NCI-H1930 (cell line): ENCODE data around the gene DTHD1.

ENCODE experiments used
- DNase-seq, 2 experiments: peaks; one replicate each; lab custom pipeline; 2025; lab: John Stamatoyannopoulos, UW

Gene DTHD1

DNA sequence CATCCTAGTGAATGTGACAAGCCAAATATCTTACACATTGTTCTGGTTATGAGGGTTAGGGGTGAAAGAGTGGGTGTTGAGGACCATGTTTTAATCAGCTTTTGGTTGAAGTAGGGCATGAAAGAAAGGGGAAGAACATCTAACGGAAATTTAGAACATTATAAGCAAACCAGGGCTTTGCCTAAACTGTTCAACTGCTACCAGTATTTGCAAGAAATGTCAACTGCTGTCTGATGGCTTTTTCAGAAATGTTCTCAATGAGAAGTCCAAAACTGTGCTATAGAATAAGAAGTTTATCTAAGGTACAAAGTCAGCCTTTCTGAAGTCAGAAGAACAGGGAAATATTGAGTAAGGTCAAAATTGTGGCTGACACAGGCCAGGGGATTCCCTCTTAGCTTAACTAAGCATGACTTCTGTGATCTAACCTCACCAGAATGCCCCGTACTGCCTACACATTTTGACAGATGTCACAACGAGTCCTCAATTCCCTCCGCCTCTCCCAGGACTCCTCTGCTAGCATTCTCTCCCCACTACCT, 67.1 kb downstream of the DTHD1 start:
- DNase-seq = no peak

DNA sequence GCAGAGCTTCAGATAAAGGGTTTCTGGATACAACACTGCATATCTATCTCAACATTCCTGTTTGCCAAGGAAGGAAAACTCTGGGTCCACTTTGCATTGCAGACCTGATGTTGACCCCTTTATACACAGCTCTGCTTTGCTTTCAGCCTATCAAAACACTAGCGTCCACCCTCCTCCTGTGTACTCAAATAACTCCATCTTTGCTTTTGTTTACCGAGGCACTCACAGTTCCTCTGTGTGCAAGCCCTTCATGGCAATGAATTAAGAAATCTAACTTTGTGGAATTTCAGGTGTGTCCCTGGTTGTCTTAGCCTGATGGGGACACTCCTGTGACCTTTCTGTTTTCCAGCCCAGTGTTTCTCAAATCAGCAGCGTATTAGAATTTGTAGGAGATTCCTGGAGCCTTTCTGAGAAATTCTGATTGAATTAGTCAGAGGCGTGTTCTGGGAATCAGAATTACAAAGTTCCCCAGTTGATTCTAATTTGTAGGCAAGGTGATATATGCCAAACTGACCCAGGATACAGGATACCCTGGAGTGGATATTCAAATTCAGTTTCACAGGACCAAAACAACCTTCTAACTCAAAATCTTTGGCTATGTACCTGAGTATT, 68.6 kb downstream of the DTHD1 start:
- DNase-seq = no peak

DNA sequence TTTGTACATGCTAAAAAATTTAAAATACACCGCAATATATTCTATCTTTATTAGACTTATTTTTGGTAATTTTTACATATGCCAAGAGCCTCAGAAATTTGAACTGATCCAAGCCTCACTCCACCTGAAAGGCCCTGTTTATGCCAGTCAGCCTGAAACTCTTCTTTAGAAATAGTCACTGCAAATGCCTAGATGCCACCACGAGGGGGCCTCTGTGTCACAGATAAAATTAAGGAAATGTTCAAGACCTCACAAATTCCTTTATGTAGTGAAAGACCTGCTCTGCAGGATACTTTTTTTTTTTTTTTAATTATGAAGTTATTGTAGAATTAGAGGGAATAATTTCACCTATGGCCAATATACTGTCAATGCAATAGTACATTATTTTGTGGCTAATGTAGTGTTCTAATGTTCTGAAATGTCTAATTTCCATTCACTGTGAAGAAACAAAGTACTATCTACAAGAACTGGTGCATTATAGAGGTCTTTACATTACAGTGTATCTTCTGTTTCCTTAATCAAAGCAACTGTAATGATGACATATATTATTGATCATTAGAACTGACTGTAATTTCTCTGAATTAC, 69.8 kb downstream of the DTHD1 start:
- peak in 1 of 2 experiments; percentile 0 for DNase-seq

DNA sequence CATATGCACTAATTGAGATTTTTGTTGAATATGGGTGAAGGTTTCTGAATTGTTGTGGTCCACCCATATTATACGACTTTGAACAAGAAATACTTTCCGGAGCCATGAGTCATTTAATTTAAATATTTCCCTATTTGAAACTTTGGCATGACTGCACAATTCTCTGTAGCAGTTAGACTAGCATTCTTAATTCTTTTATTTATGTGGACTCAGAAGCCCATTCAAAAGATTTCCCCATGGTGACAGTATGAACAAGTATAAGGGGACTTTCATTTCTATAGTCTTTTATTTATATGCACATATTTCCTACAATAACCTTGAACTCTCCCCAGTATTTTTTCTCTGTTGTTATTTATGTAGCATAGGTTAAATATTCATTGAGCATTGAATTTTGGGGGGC, 72.6 kb downstream of the DTHD1 start:
- no peak for DNase-seq

DNA sequence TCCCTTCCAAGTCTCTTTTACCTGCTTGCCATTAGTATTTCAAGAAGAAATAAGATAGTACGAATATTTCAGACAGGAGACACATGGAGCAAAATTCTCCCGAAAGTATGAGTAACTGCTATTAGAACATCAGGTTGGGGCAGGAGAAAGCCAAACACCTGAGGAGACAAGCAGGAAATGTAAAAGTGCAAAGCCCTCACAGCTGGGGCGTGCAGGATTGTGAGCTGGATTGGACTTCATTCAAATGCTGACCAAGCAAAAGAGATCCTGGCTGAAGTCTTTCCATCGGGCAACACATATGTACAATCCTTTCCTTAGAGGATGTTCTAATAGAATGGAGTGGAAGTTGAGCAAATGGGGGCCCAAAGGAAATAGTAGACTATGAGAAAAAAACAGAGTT, 76.8 kb downstream of the DTHD1 start:
- DNase-seq = no peak

DNA sequence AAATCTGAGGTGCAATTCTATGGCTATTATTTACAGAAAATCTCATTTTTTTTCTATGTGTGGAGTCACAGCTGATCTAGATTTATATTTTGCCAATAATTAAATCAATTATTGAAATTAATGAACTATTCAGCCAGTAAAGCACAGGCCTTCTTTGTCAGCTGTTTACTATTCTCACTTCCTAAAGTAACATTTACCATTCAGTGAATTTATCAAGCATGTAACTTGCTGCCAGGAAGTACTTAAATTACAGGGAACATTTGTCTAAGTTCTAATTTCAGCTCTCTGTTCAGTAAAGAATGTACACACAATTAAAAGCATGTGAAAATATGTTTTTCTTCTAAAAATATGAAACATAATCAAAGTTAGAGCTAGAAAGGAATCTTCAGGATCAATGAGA, 79.3 kb downstream of the DTHD1 start:
- DNase-seq = no peak

DNA sequence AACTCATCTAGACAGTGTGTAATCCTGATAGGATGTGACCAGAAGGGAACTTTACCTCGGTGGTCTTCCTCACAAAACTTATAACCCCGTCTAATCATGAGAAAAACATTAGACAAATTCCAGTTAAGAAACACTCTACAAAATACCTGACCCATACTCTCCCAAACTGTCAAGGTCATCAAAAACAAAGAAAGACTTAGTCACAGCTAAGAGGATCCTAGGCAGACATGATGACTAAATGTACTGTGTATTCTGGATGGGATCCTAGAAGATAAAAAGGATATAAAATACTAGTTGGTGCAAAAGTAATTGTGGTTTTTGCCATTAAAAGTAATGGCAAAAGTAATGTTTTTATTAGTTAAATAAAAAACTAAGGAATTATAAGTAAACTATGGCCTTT, 81.6 kb downstream of the DTHD1 start:
- no peak for DNase-seq

DNA sequence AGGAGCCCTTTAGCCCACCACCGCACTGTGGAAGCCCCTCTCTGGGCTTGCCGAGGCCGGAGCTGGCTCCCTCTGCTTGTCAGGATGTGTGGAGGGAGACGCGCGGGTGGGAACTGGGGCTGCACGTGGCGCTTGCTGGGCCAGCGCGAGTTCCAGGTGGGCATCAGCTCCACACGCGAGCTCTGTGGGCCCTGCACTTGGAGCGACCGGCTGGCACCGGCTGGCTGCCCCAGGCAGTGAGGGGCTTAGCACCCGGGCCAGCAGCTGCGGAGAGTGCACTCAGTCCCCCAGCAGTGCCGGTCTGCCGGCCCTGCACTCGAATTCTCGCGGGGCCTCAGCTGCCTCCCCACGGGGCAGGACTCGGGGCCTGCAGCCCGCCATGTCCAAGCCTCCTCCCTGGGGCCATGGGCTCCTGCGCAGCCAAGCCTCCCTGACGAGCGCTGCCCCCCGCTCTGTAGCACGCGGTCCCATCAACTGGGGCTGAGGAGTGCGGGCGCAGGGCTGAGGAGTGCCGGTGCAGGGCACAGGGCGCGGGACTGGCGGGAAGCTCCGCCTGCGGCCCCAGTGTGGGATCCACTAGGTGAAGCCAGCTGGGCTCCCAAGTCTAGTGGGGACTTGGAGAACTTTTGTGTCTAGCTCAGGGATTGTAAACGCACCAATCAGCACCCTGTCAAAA, 93.6 kb downstream of the DTHD1 start:
- no peak for DNase-seq

DNA sequence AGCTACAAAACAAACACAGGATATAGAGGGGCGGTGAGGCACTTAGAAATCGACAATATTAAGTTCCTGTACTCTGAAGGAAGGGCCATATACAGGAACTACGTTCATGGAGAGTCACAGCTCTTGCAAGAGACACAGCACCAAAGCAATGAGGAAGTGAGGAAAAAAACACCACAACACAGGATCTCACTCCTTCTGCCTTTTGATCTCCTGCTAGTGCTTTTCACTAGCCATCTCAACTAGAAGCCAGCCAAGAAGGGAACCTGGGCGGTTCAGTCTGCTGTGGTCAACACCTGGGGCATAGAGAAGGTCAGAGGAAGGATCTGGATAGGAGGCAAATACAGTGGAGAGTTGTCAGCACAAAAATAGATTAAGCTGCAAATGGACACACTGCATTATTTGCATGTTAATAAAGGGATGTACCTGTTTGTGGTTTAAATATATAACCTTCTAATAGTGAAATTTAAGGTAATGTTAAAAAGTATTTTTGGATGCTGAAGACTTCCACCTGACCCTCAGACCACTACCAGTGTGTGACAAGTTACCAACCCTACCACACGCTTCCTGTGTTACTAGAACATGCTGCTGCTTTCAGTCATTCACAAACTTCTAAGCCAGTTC, 104.6 kb downstream of the DTHD1 start:
- DNase-seq = no peak

DNA sequence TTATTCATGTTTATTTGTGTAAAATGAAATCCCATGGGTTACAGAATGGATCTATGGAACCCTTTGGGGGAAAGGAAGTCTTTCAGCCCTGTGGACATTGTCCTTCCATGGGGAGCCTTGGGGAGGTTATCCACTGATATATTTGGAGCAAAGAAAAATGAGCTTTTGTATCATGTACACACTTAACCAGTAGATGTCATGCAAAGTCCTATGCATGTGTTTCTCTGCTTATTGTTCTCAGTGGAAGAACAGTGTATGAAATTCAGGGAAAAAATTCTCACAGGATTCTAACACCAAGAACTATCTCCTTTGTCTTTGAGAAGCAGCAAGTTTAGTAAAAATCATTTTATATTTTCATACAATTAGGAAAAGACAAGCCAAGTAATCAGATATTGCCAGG, 105.3 kb downstream of the DTHD1 start:
- DNase-seq = no peak

DNA sequence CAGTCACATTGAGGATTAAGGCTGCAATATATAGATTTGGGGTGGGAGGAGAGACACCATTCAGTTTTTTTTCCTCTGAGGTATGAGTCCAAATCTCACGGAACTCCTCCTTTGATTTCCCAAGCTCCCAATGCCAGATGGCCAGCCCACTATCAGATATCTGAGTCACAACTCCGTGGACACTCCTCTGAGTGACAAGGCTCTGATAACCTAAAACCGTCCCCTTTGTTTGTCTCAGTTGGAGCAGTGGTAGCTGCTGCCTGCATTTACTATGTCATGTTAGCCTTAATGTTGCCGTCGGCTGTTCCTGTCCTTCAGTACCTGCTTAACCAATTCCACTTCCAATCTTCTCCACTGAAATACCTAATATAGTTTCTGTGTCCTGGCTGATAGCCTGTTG, 107.3 kb downstream of the DTHD1 start:
- no peak for DNase-seq

DNA sequence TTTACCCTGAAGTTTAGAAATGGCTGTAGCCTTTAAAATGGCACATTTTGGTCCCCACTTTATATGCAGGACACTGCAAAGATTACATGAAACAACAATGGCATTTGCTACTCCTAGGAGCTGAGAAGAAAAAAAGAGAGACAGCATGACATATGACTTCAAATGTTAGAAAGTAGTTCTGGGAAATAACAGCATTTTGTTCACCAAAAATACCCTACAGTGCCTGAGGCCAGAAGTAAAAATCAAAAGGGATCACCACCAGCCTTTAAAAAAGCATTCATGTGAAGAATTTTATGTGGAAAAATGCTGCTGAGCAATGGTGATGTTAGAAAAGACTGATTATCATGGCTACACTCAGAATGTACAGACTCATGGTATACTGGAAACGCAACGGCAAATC, 110.0 kb downstream of the DTHD1 start:
- no peak for DNase-seq

DNA sequence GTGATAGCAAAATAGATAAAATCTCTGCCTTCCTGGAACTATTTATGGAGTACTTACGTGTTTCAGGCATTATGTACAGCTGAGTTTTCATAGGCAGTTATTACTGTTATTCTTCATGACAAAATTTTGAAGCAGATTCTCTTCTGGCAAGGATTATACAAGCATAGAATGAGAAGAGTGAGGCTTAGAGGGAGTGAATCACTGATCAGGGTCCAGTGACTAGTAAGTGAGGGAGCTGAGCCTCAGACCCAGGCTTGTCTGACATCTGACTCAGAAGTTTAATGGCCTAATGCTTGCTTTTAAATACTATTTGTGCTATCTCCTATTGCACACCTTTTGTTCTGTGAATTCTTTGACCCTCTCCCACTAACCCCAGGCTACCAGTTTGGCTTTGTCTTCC, 110.6 kb downstream of the DTHD1 start:
- no peak for DNase-seq

DNA sequence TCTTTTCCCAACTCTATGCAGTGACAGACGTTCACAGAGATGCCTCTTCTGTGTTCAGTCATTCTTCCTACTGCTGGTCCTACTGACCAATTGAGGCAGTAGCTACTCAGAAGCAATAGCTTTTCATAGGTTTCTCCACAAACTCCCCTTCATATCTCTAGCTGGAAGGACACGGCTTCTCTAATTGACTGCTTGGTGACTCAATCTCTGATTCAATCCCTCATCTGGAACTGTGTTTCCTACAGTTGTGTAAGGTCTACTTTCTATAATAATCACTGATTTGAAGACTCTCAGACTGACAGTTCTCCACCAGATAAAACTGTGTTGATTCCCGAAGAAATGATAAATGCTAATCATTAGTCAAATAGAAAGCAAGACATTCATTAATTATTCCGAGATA, 111.5 kb downstream of the DTHD1 start:
- no peak for DNase-seq
